Stimulated activated effector memory CD8-positive, alpha-beta T cell treated with anti-CD3 and anti-CD28 coated beads, Interleukin-12 subunit alpha, Interleukin-12 subunit beta, amount 100 ng/mL, for 72 hours (primary cell): ENCODE measurements around the gene BRCC3.
A peak's percentile ranks its signal among the peaks of the same experiment; 100 is the strongest.

Source experiments
- ATAC-seq: fragments of 150-1000 bp; cut with Tn5 transposase; 2 replicates; pipeline ENCODE4 v1.10.0; 2021
- DNase-seq, 2 donors: peaks; one replicate each; pipeline ENCODE4 v3.0.0; 2021 to 2022; ENCODE audit warnings: low spot score in 2 of 2
- H3K27ac Mint-ChIP-seq: one replicate; pipeline ENCODE4 v1.8.0; 2022; ENCODE audit warnings: mild to moderate bottlenecking, mixed read lengths
- H3K36me3 Mint-ChIP-seq: one replicate; pipeline ENCODE4 v1.8.0; 2022; ENCODE audit warnings: mild to moderate bottlenecking, mixed read lengths
- H3K4me1 Mint-ChIP-seq: one replicate; pipeline ENCODE4 v1.8.0; 2022; ENCODE audit warnings: mixed read lengths
- H3K4me3 Mint-ChIP-seq: one replicate; pipeline ENCODE4 v1.8.0; 2022; ENCODE audit warnings: mild to moderate bottlenecking, mixed read lengths
- H3K9me3 Mint-ChIP-seq: one replicate; pipeline ENCODE4 v1.8.0; 2022; ENCODE audit warnings: mixed read lengths

Gene BRCC3

GRCh38 chrX:155052738-155053498 lies 18.4 kb upstream of the BRCC3 start:
- ATAC-seq (peak; percentile 42), DNase-seq (no peak)
- Mint-ChIP-seq H3K9me3 (no peaks in the 10 kb centered on the region), H3K4me1 (peaks cover 24% of the 10 kb centered on the region), H3K27ac (peak overlapping the region; percentile 12), H3K4me3 (no peak overlapping the region), H3K36me3 (peaks cover 31% of the 10 kb centered on the region)

- peaks cover 29% of the 10 kb centered on the region for H3K36me3 Mint-ChIP-seq
- no peak for DNase-seq
These were observed 17.7 kb upstream of the BRCC3 start for GRCh38 chrX:155053656-155054055.

GRCh38 chrX:155054255-155054654 lies 17.1 kb upstream of the BRCC3 start:
- Mint-ChIP-seq H3K4me1 (peaks cover 18% of the 10 kb centered on the region), H3K36me3 (peaks cover 28% of the 10 kb centered on the region), H3K9me3 (no peaks in the 10 kb centered on the region), H3K4me3 (no peak overlapping the region), H3K27ac (peak overlapping the region; percentile 50)
- DNase-seq (no peak), ATAC-seq (no peak)

More at GRCh38 chrX:155053656-155054055, 17.7 kb upstream of the BRCC3 start:
- Mint-ChIP-seq H3K27ac (peak overlapping the region; percentile 12), H3K9me3 (no peaks in the 10 kb centered on the region), H3K4me1 (peaks cover 24% of the 10 kb centered on the region), H3K4me3 (no peak overlapping the region)
- no peak for ATAC-seq

GRCh38 chrX:155055494-155055893 lies 15.8 kb upstream of the BRCC3 start:
- Mint-ChIP-seq H3K4me3 (no peak overlapping the region), H3K9me3 (no peaks in the 10 kb centered on the region), H3K27ac (peak overlapping the region; percentile 50), H3K36me3 (peaks cover 31% of the 10 kb centered on the region), H3K4me1 (peaks cover 16% of the 10 kb centered on the region)
- DNase-seq (no peak), ATAC-seq (peak; percentile 44)

GRCh38 chrX:155056471-155056870 lies 14.8 kb upstream of the BRCC3 start:
- H3K4me3 Mint-ChIP-seq: peak overlapping the region; percentile 45
- ATAC-seq: peak; percentile 65

GRCh38 chrX:155056877-155057792 lies 14.2 kb upstream of the BRCC3 start:
- Mint-ChIP-seq H3K27ac (no peak overlapping the region), H3K4me1 (peaks cover 16% of the 10 kb centered on the region), H3K9me3 (no peaks in the 10 kb centered on the region), H3K36me3 (peaks cover 39% of the 10 kb centered on the region), H3K4me3 (peak overlapping the region; percentile 45)
- ATAC-seq (peak; percentile 74), DNase-seq (peak; percentile 29 to 62)

More at GRCh38 chrX:155056471-155056870, 14.8 kb upstream of the BRCC3 start:
- Mint-ChIP-seq H3K36me3 (peaks cover 39% of the 10 kb centered on the region), H3K9me3 (no peaks in the 10 kb centered on the region), H3K4me1 (peaks cover 16% of the 10 kb centered on the region), H3K27ac (no peak overlapping the region)
- DNase-seq: no peak

GRCh38 chrX:155061760-155062159 lies 9.5 kb upstream of the BRCC3 start:
- H3K4me1 Mint-ChIP-seq: peaks cover 14% of the 10 kb centered on the region
- no peaks in the 10 kb centered on the region for H3K9me3 Mint-ChIP-seq

GRCh38 chrX:155065035-155065734 lies 6.1 kb upstream of the BRCC3 start:
- no peak for DNase-seq
- H3K9me3 Mint-ChIP-seq: no peaks in the 10 kb centered on the region
- peaks cover 20% of the 10 kb centered on the region for H3K4me1 Mint-ChIP-seq
- peaks cover 29% of the 10 kb centered on the region for H3K36me3 Mint-ChIP-seq
- H3K4me3 Mint-ChIP-seq: no peak overlapping the region
- H3K27ac Mint-ChIP-seq: no peak overlapping the region
- no peak for ATAC-seq

More at GRCh38 chrX:155061760-155062159, 9.5 kb upstream of the BRCC3 start:
- Mint-ChIP-seq H3K27ac (no peak overlapping the region), H3K36me3 (peaks cover 44% of the 10 kb centered on the region), H3K4me3 (no peak overlapping the region)
- ATAC-seq: no peak
- DNase-seq: no peak

- ATAC-seq (no peak), DNase-seq (no peak)
- Mint-ChIP-seq H3K9me3 (no peaks in the 10 kb centered on the region), H3K36me3 (peaks cover 25% of the 10 kb centered on the region), H3K27ac (no peak overlapping the region), H3K4me3 (peak overlapping the region; percentile 45), H3K4me1 (peaks cover 26% of the 10 kb centered on the region)
These were observed 3.1 kb upstream of the BRCC3 start for GRCh38 chrX:155068165-155068564.

- H3K36me3 Mint-ChIP-seq: peaks cover 31% of the 10 kb centered on the region
- no peaks in the 10 kb centered on the region for H3K9me3 Mint-ChIP-seq
- ATAC-seq: no peak
- peak overlapping the region; percentile 86 for H3K27ac Mint-ChIP-seq
- H3K4me3 Mint-ChIP-seq: peak overlapping the region; percentile 83
- DNase-seq: no peak
- peaks cover 39% of the 10 kb centered on the region for H3K4me1 Mint-ChIP-seq
These were observed 1.9 kb upstream of the BRCC3 start for GRCh38 chrX:155069414-155069813.

- ATAC-seq (no peak), DNase-seq (no peak)
- Mint-ChIP-seq H3K9me3 (no peaks in the 10 kb centered on the region), H3K4me1 (peaks cover 42% of the 10 kb centered on the region), H3K36me3 (peaks cover 38% of the 10 kb centered on the region), H3K27ac (peak overlapping the region; percentile 86), H3K4me3 (peak overlapping the region; percentile 83)
These were observed 1.3 kb upstream of the BRCC3 start for GRCh38 chrX:155070038-155070437.

- no peaks in the 10 kb centered on the region for H3K9me3 Mint-ChIP-seq
- peak overlapping the region; percentile 83 for H3K4me3 Mint-ChIP-seq
- H3K4me1 Mint-ChIP-seq: peaks cover 42% of the 10 kb centered on the region
- H3K27ac Mint-ChIP-seq: peak overlapping the region; percentile 86
- ATAC-seq (peak; percentile 11), DNase-seq (no peak)
- peaks cover 43% of the 10 kb centered on the region for H3K36me3 Mint-ChIP-seq
These were observed 689 bp upstream of the BRCC3 start for GRCh38 chrX:155070663-155070974.

GRCh38 chrX:155071694-155072280 lies 479 bp downstream of the BRCC3 start:
- peaks cover 41% of the 10 kb centered on the region for H3K4me1 Mint-ChIP-seq
- peak overlapping the region; percentile 86 for H3K27ac Mint-ChIP-seq
- no peak for DNase-seq
- H3K4me3 Mint-ChIP-seq: peak overlapping the region; percentile 83
- ATAC-seq: no peak
- no peaks in the 10 kb centered on the region for H3K9me3 Mint-ChIP-seq
- H3K36me3 Mint-ChIP-seq: peaks cover 55% of the 10 kb centered on the region

GRCh38 chrX:155086202-155086840 lies 15.0 kb downstream of the BRCC3 start:
- ATAC-seq: peak; percentile 51
- no peak overlapping the region for H3K27ac Mint-ChIP-seq
- peaks cover 53% of the 10 kb centered on the region for H3K36me3 Mint-ChIP-seq
- peak in 1 of 2 donors; percentile 14 for DNase-seq
- no peak overlapping the region for H3K4me3 Mint-ChIP-seq
- H3K4me1 Mint-ChIP-seq: peaks cover 5% of the 10 kb centered on the region
- no peaks in the 10 kb centered on the region for H3K9me3 Mint-ChIP-seq
